ENCODE measurements around the gene MPP2.
"Not testable (repeated sequence)": the region's sequence is repeated elsewhere in the genome, so short reads cannot be mapped to it uniquely, and the experiment has no call there.

Gene MPP2

DNA sequence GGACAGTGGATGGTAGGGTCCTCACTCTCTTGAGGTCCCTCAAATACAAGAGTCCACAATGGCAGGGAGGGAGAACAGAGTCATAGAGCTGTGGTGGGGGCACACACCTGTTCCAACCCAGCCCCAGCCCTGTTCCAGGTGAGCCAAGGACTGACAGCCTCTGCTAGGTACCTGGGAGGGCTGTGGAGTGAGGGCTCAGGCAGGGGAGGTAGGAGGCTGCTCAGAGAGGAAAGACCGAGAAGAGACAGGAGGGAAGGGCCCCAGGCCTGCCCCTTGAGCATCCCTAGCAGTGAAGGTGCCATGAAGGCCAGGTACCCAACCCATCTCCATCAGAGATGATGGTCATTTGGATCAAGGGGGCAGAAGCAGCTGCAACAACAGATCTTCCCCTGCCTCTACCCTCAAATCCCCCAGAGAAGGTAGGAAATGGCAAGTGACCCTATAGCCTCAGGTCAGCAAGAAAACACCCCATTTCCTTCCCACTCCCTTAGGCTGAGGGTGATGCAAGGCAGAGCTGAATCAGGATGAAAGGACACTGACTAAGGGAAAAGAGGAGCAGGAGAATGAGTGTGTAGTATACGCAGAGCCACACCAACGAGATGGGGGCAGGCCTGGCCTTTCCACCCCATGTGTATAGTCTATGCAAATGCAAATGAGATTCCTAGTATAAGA, 31.7 kb downstream of the MPP2 start:
- DNase-seq (ENCODE audit: low spot score) = no peak

DNA sequence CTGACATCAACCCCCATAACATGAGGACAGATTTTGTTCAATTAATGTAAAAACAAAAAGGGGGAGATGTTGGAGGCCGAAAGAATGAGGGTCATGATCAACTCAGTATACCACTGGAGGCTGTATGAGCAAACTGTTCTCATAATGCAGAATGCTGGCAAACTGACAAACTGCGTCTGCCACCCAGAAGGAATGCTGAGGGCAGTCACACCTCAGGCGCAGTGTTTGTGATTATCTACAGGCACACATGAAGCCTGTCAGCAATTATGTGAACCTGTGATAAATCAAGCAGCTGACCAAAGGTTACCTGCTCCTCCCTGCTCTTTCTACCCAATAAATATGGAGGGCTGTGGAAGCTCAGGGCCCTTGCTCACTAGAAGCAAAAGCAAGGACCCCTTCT, 33.0 kb downstream of the MPP2 start:
- no peak for DNase-seq (ENCODE audit: low spot score)

DNA sequence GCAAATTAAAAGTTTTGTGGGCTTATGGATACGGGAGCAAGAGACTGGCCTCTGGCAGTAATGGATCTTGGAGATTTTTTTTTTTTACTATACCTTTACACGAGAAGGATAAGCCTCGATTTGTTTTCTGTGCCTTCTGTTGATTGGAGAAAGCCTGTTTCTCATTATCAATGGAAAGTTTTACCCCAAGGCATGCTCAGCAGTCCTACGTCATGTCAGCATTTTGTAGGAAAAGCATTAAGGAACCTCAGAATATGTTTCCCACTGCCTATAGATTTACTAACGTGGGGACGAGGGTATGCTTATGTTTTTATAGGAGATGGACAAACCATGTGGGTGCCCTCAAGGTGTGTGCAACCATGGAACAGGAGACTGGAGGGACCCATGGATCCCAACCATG, 33.5 kb downstream of the MPP2 start:
- no peak for DNase-seq (ENCODE audit: low spot score)

DNA sequence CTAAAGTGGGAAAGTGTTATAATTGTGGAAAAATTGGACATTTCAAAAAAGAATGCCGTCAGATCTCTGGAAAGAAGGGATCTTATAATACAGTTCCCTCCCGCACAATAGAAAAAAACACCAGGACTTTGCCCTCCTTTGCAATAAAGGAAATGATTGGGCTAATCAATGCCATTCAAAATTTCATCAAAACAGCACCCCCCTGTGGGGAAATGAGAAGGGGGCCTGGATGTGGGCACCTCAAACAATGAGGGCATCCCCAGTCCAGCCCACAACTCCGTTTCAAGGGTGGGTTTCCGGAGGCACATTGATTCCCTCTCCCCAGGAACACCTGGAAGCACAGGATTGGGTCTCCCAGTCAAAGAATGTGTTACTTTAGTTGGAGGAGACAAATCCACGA, 34.2 kb downstream of the MPP2 start:
- DNase-seq (ENCODE audit: low spot score) = no peak

DNA sequence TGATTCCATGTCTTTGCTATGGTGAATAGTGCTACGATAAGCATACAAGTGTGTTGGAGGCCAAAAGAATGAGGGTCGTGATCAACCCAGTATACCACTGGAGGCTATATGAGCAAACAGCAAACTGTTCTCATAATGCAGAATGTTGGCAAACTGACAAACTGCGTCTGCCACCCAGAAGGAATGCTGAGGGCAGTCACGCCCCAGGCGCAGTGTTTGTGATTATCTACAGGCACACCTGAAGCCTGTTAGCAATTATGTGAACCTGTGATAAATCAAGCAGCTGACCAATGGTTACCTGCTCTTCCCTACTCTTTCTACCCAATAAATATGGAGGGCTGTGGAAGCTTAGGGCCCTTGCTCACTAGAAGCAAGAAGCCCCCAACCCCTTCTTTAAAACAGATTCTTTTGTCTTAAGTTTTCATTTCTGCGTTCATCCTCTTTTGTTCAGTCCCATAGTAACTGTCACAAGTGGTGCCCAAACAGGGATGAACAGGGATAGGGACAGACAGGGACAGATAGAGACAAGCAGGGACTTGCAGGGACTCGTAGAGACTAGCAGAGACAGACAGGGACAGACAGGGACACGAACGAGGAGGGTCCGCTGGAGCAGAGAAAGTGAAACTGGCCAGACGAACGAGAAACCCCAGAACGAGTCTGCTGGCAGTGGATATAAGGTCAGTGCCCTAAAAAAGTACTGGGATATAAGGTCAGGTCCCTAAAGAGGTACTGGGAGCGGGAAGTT, 35.2 kb downstream of the MPP2 start:
- DNase-seq (ENCODE audit: low spot score) = no peak

DNA sequence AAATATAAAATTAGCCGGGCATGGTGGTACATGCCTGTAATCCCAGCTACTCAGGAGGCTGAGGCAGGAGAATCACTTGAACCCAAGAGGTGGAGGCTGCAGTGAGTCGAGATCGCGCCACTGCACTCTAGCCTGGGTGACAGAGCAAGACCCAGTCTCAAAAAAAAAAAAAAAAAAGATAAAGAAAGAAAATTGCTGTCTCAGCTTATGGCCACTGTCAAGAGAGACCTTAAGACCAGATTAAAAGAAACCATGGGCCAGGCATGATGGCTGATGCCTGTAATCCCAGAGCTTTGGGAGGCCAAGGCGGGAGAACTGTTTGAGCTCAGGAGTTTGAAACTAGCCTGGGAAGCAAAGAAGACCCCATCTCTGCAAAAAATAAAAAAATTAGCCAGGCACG, 38.3 kb downstream of the MPP2 start:
- not testable (repeated sequence) for DNase-seq (ENCODE audit: low spot score)

DNA sequence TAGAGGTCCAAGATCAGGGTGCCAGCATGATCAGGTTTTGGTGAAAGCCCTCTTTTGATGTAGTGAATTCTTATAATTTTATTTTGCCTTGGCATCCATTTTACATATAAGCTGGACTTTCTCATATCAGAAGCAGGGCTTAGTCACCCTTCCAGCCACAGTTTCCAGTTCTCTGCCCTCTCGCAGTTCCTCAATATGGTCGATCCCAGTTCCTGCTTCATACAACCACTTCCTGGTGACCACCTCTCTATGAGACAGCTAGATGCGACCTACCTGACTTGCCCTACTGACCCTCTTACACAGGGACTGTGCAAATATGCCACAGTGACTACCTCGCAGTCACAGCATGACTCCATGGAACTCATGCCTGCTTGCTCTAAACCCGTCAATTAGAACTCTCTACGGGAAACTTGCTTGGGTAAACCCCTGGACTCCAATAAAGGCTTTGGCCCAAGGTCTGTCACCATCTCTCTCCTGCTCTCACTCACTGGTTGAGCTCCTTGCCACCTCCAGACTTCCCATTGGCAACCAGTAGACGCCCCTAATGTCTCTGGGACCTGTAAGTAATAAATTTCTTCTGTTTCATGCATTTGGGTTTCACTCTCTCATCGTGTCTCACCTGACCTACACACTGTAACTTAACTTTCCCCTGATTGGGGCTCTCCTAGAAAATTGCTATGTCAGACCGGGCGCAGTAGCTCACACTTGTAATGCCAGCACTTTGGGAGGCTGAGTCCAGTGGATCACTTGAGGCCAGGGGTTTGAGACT, 38.9 kb downstream of the MPP2 start:
- DNase-seq (ENCODE audit: low spot score) = no peak

DNA sequence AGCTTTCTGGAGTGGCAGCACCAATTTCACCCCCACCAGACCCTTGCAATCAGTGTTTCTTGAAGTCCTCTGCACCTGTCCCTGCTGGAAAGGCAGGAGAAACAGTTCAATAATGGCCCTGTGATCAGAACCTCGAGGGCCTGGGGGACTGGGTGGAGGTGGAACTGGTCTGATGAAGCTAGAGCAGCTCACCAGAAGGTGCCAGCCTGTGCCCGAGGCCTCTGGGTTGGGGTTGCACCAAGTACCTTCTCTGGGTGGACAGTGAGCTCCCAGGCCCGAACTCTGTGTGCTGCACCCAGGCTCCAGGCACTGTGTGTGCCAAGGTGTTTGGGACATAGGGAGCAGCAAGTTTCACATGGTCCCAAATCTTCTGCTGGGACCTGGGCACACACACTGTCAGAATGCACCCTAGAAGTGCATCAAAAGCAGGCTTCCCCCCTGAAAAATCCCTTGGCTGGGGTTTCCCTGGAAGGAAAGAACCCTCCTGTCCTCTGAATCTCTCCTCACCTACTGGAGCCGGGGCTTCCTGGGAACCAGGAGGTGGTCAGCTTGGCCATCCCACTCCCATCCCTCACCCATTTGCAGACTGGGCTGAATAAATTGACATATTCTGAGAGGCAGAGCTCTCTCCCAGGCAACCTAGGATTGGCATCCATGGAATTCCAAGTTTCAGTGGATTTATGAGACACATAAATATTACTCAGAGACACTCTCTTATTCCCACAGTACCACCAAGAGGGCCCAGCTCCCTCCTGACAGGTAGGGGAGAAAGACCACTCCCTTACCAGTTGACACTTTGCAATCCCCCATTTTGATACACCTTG, 43.0 kb downstream of the MPP2 start:
- DNase-seq (ENCODE audit: low spot score) = no peak

DNA sequence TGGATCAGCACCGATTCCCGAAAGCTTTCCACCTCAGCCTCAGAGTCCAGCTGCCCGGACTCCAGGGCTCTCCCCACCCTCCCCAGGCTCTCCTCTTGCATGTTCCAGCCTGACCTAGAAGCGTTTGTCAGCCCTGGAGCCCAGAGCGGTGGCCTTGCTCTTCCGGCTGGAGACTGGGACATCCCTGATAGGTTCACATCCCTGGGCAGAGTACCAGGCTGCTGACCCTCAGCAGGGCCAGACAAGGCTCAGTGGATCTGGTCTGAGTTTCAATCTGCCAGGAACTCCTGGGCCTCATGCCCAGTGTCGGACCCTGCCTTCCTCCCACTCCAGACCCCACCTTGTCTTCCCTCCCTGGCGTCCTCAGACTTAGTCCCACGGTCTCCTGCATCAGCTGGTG, 45.4 kb downstream of the MPP2 start:
- DNase-seq (ENCODE audit: low spot score) = no peak

DNA sequence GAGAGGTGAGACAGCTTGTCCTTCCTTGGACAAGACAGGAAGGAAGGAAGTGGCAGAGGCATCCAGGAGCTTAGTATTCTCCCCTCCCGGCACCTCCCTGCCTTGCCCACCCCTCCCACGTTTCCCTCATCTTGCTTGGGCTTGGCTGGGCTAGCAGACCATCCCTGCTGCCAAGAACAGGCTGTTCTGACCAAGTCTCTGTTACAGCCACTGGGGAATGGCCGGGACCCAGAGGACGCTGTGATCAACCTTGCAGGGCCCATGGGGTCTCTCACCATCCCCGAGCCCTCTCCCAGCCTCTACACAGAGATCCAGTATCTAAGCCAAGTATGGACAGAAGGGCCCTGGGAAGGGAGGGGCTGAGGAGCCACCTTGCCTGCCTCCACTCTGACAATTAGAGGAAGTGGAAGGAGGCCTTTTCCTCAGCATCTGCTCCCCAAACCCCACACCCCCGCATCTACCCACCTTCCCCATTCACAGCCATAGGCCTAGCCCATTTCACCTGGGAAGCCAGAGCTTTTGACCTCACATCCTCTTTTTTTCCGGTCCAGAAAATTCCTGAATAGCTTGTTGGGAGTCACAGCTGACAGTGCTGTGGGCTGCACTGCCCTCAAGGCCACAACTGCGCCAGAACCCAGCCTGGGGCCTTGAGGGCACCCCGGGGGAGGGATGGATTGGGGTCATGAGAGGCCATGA, 46.3 kb downstream of the MPP2 start:
- no peak for DNase-seq (ENCODE audit: low spot score)

DNA sequence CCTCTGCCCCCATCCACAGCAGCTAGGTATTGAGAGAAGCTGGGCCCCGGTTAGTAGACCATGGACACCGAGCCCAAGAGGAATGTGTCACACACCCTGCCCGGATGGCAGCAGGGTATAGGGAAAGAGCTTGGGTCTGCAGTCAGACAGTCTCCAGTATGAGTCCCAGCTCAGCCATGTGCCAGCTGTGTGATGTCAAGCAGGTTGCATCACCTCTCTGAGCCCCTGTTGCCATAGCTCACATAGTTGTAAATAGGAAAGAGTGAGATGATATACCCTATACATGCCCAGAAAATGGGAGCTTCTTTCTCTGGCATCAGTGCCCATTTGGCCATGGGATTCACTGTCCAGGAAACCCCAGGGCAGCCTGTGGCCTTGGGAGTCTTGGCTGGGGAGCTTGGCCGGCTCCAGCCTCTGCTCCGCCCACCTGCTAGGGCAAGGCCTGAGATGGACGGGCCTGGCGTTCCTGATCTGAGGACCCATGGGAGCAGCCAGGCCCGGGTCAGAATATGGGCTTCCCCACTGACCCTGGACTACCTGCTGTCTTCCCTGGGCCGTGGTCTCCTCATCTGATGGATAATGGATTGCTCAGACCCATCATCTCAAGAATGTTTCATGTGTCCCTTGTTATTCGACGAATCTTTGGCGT, 47.1 kb downstream of the MPP2 start:
- DNase-seq (ENCODE audit: low spot score) = no peak

DNA sequence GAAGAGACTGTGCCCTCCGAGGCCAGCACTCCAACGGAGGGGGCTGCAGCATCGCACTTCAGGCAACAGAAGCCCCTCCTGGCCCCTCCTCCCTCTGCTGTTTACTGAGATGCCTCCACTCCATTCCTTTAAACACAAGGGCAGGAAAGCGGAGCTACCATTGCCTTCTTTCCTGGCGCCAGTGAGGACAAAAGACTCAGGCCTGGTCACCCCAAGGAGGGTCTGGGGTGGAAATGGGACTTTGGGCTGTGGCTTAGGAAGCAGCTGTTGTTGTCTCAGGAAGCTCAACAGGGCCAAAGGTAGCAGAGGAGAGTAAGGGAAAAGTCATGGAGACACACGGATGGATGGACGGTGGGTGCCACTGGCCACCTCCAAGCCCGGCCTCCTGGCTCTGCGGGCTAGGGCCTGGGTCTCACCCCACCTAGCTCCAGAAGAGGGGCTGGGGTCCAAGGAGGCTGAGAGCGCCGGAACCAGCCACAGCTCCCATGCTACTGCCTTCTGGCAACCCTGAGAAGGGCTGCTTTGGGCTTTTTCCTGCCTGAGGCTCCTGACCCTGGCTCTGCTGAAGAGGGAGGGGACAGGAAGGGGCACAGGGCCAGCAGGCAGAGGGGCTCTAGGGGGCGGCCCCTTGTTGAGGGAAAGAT, 49.3 kb downstream of the MPP2 start:
- no peak for DNase-seq (ENCODE audit: low spot score)

DNA sequence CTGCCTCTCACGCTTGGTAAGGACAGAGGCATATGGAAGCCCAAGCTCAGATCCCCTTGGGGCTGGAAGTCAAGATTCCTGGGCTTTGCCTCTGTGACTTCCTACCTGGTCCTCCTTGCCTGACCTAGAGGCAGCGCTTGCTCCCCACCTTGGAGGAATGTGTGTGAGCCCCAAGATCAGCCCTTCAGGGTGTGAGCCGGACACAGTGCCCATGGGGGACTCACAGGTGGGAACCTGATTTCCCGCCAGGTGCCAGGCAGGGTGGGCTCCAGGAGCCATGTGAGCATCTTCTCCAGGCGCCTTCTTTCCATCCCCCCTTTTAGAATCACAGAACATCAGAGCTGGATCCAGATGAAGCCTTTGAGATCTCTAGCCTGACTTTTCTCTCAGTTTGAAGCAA, 50.2 kb downstream of the MPP2 start:
- DNase-seq (ENCODE audit: low spot score) = no peak

DNA sequence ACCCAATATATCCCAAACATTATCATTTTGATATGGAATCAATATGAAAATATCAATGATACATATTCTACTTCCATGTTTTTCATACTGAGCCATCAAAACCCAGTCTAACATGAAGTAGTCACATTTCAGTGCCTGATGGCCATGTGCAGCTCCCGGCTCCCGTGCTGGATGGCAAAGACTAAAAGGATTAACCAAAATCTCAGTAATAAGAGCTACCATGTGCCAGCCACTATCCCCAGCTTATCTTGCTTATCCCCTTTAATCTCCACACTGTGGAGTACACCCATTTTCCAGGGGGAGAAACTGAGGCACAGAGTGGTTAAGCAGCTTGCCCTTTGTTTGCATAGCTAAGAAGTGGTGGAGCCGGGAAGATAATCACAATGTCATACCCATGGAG, 51.2 kb downstream of the MPP2 start:
- DNase-seq (ENCODE audit: low spot score) = no peak

DNA sequence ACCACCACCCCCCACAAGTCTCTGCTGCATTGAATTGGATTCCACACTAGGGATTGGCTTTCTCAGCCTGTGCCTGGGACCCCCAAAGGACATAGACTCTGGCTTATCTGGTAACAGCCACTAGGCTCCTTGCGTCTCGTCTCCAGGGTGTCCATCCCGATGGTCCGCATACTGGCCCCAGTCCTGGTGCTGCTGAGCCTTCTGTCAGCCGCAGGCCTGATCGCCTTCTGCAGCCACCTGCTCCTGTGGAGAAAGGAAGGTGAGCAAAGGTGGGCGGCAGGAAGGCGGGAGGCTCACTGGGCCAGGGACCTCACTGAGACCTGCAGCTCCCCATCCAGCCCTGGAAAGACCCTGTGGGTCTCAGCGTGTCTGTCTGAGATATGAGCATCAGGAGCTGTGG, 52.3 kb downstream of the MPP2 start:
- DNase-seq (ENCODE audit: low spot score) = no peak

DNA sequence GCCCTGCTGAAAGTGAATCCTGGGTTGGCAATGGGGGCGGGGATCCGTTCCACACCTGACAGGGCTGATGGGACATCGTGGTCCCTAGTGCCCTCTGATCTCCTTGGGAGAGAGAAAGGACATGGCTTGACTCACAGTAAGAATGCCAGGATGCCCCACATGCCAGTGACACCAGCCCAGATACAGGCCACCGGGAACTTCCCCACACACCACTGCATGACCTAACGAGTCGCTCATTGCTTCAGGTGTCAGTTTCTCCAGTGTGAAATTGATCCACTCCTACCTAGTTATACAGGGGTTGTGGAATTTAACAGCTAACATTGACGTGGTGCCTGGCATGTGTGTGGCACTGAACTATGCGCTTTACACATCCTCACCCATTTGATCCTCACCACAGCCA, 52.8 kb downstream of the MPP2 start:
- no peak for DNase-seq (ENCODE audit: low spot score)

DNA sequence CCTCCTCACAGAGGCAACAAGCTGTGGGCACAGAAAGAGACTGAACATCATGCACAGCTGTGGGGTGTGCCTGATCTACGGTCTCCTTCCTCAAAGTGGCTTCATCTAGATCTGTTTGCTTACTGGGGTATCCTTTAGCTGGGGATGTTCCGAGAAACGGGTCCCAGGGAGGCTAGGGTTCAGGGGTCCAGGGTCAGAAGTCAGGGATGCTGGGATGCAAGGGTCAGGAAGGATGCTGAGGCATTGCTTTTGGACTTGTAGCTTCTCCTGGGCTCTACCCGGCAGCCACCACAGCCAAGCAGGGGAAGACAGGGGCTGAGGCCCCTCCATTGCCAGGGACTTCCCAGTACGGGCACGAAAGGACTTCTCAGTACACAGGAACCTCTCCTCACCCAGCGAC, 53.8 kb downstream of the MPP2 start:
- DNase-seq (ENCODE audit: low spot score) = no peak

DNA sequence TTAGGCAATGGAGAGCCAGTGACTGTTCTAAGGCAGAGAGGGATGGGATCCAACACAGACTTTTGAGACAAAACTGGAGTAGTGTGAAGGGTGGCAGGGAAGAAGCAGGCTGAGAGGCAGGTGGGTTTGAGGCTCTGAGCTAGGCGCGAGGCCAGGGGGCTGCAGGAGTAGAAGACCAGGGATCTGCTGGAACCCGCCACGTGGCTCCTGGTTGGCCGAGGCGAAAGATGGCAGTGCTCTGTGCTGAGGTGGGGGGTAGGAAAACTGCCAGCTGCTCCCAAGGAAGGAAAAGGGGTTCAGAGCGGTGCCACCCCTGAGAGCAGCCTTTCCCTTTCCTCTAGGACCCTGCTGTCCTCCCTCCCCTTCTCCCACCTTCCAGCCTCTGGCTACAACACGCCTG, 54.8 kb downstream of the MPP2 start:
- no peak for DNase-seq (ENCODE audit: low spot score)

DNA sequence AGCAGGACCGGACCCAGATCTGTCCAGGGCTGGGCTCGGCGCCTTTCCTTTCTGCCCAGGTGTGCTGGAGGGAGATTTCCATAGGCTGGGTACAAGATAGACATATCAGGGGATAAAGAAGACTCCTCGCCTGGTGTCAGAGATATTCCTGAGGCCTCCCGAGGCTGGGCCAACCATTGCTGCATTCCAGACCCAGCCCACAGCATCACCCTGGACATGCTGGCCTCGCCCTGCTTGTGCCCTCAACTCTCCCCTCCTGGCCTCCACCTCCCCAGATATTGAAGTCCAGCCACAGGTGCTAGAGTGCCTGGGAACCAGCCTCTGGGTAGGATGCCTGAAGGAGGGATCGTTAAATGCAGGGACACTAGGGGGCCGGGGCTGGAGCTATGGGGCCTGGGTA, 58.2 kb downstream of the MPP2 start:
- no peak for DNase-seq (ENCODE audit: low spot score)

DNA sequence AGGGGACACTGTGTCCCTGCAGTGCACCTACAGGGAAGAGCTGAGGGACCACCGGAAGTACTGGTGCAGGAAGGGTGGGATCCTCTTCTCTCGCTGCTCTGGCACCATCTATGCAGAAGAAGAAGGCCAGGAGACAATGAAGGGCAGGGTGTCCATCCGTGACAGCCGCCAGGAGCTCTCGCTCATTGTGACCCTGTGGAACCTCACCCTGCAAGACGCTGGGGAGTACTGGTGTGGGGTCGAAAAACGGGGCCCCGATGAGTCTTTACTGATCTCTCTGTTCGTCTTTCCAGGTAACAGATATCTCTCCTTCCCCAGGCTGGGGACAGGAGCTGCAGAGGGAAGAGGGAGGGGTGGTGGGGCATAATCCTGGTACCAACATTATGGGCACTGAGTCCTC, 58.7 kb downstream of the MPP2 start:
- no peak for DNase-seq (ENCODE audit: low spot score)

DNA sequence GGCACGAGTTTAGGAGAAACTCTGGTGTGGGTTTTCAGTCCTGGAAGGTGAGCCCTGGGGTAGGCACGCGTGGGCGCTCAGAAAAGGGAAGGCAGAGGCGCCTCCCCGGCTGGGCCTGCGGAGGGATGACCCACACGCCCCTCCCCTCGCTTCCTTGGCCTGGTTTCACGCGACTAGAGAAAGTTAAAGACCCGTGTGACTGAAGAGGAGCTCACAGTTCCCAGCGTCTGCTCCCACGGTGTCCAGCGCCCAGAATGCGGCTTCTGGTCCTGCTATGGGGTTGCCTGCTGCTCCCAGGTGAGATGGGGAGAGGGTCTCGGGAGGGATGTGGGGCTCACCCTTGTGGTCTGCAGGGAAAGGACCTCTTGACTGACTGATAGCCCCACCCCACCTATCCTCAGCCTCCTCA, 60.4 kb downstream of the MPP2 start, which contains the start of gene CD300LG:
CD300LG (plus strand) TSS at position 214 of the 409 bp plus-strand sequence; CDS start at position 255, 41 bp downstream.
- DNase-seq (ENCODE audit: low spot score) = no peak

All from left forelimb (tissue), 1 donor.